BE2C (cell line): ENCODE data around the gene PASD1.
"Not testable (repeated sequence)": the region's sequence is repeated elsewhere in the genome, so short reads cannot be mapped to it uniquely, and the experiment has no call there.

Experiments
- DNase-seq: peaks from one replicate; pipeline ENCODE4 v3.0.0-alpha.2; 2020
- H3K27me3 ChIP-seq: fragments of 250-450 bp; sonication (Bioruptor Pico); 2 replicates; pipeline ENCODE4 v1.5.1; 2020; ENCODE audit warnings: mild to moderate bottlenecking
- H3K36me3 ChIP-seq: fragments of 250-450 bp; sonication (Bioruptor Pico); 2 replicates; pipeline ENCODE4 v1.5.1; 2020; ENCODE audit warnings: mild to moderate bottlenecking
- H3K4me1 ChIP-seq: fragments of 250-450 bp; sonication (Bioruptor Pico); 2 replicates; pipeline ENCODE4 v1.5.1; 2020
- H3K4me3 ChIP-seq: 2 replicates; pipeline ENCODE4 v1.5.1; 2011; ENCODE audit warnings: low read depth, low read length
- H3K9me3 ChIP-seq: fragments of 250-450 bp; sonication (Bioruptor Pico); 2 replicates; pipeline ENCODE4 v1.5.1; 2020
- CTCF ChIP-seq: IDR thresholded peaks from 2 replicates; pipeline ENCODE4 v1.5.1; 2012; ENCODE audit warnings: mild to moderate bottlenecking, low read depth, low read length

PASD1 gene

GRCh38 chrX:151564035-151564434 is 560 bp downstream of the PASD1 start:
- no peaks in the 10 kb centered on the region for H3K4me1 ChIP-seq
- no peak for DNase-seq
- no peaks in the 10 kb centered on the region for H3K9me3 ChIP-seq
- H3K27me3 ChIP-seq = no peaks in the 10 kb centered on the region
- H3K36me3 ChIP-seq = no peaks in the 10 kb centered on the region
- TF ChIP-seq CTCF = no peak
- no peak overlapping the region for H3K4me3 ChIP-seq

GRCh38 chrX:151566872-151567271 is 3.4 kb downstream of the PASD1 start:
- not testable (repeated sequence) for H3K36me3 ChIP-seq, DNase-seq, H3K4me3 ChIP-seq, H3K9me3 ChIP-seq, H3K27me3 ChIP-seq, H3K4me1 ChIP-seq

GRCh38 chrX:151570561-151570960 is 7.1 kb downstream of the PASD1 start:
- Histone ChIP-seq H3K4me1 (no peaks in the 10 kb centered on the region), H3K36me3 (no peaks in the 10 kb centered on the region), H3K27me3 (no peaks in the 10 kb centered on the region), H3K4me3 (no peak overlapping the region), H3K9me3 (no peaks in the 10 kb centered on the region)
- no peak for DNase-seq
- TF ChIP-seq CTCF = no peak

- H3K4me1 ChIP-seq, H3K36me3 ChIP-seq, H3K4me3 ChIP-seq, DNase-seq, H3K9me3 ChIP-seq, H3K27me3 ChIP-seq: not testable (repeated sequence)
Measured at GRCh38 chrX:151593384-151593783, 29.9 kb downstream of the PASD1 start.

GRCh38 chrX:151596282-151596681 is 32.8 kb downstream of the PASD1 start:
- no peaks in the 10 kb centered on the region for H3K9me3 ChIP-seq
- no peak for DNase-seq
- no peaks in the 10 kb centered on the region for H3K36me3 ChIP-seq
- H3K4me3 ChIP-seq = no peak overlapping the region
- no peak for TF ChIP-seq CTCF
- no peaks in the 10 kb centered on the region for H3K27me3 ChIP-seq
- H3K4me1 ChIP-seq = no peaks in the 10 kb centered on the region

GRCh38 chrX:151604931-151605330 is 41.5 kb downstream of the PASD1 start:
- no peaks in the 10 kb centered on the region for H3K4me1 ChIP-seq
- no peaks in the 10 kb centered on the region for H3K36me3 ChIP-seq
- no peak overlapping the region for H3K4me3 ChIP-seq
- no peaks in the 10 kb centered on the region for H3K27me3 ChIP-seq
- no peak for DNase-seq
- TF ChIP-seq CTCF = no peak
- no peaks in the 10 kb centered on the region for H3K9me3 ChIP-seq

GRCh38 chrX:151609222-151609621 is 45.7 kb downstream of the PASD1 start:
- TF ChIP-seq CTCF = no peak
- DNase-seq = no peak
- no peaks in the 10 kb centered on the region for H3K36me3 ChIP-seq
- H3K27me3 ChIP-seq = no peaks in the 10 kb centered on the region
- no peak overlapping the region for H3K4me3 ChIP-seq
- no peaks in the 10 kb centered on the region for H3K9me3 ChIP-seq
- no peaks in the 10 kb centered on the region for H3K4me1 ChIP-seq
